ENCODE results near the gene CLDN14.

The CLDN14 gene

GRCh38 chr21:36429947-36430546 lies 49.9 kb downstream of the CLDN14 start:
- peak; percentile 55 for DNase-seq

DNA sequence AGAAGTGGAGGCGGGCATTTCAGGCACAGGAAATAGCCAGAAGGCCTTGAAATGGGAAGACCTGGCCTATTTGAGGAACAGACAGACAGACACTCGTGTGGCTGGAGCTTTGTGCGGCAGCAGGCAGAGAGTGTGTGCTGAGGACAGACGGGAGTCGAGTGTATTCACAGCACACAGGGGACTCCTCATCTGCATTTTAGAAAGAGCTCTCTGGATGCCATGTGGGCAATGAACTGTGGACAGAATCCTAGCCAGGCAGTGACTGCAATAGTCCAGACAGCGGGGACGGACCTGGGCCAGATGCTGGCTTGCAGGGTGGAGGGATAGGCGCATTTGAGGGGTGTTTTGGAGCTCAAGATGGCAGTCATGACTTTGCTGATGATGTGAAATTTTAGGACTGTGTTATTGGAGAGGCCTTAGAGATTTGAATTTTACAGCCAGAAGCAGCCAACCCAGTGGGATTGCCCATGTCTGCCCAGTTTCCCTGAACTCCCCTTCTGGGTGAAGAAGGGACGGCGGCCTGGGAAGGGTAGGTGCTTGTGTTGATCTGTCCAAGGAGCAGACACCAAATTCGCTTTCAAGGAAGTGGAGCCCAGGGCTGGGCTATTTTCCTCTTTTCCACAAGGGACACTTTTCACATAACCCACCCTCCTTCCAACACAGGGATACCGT lies 51.0 kb downstream of the CLDN14 start:
- DNase-seq: no peak

- DNase-seq: no peak
Measured at GRCh38 chr21:36427502-36427901, 52.4 kb downstream of the CLDN14 start.

DNA sequence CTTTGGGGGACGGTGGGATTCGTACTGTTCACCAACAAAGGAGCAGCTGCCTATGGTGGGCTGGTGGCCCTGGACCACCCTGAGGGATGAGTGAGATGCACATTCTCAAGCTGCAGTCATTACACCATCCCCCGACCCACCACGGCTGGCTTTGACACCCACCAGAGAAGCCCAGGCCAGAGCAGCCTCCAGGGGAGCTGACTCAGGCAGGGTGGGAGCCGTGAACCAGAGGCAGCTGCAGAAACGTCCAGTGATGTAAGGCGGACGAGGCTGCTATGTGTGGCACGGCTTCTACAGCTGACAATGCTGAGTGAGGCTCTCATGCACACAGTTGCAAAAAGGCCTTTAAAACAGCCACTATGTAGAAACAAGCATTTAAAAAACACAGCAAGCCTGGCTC lies 54.6 kb downstream of the CLDN14 start:
- no peak for DNase-seq

GRCh38 chr21:36424592-36424991 lies 55.3 kb downstream of the CLDN14 start:
- DNase-seq: no peak

DNA sequence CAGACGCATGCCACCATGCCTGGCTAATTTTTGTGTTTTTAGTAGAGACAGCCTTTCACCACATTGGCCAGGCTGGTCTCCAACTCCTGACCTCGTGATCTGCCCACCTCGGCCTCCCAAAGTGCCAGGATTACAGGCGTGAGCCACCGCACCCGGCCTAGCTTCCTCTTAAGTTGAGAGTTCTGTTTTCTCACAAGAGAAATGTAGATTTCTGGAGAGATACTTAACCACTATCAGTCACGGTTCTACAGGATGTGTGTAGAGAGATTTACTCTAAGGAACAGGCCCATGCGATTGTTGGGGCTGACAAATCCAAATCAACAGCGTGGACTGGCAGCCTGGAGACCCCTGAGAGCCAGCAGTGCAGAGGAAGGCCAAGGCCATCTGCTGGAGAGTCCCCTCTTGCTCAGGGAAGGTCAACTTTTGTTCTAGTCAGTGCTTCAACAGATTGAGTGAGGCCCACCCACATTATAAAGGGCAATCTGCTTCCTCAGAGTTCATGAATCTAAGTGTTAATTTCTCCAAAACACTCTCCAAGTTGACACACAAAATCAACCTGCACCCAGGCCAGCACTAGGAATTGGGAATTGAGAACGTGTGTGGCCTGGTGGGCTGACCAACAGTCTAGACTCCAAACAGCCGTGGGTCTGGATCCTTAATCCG lies 56.0 kb downstream of the CLDN14 start:
- DNase-seq: no peak

DNA sequence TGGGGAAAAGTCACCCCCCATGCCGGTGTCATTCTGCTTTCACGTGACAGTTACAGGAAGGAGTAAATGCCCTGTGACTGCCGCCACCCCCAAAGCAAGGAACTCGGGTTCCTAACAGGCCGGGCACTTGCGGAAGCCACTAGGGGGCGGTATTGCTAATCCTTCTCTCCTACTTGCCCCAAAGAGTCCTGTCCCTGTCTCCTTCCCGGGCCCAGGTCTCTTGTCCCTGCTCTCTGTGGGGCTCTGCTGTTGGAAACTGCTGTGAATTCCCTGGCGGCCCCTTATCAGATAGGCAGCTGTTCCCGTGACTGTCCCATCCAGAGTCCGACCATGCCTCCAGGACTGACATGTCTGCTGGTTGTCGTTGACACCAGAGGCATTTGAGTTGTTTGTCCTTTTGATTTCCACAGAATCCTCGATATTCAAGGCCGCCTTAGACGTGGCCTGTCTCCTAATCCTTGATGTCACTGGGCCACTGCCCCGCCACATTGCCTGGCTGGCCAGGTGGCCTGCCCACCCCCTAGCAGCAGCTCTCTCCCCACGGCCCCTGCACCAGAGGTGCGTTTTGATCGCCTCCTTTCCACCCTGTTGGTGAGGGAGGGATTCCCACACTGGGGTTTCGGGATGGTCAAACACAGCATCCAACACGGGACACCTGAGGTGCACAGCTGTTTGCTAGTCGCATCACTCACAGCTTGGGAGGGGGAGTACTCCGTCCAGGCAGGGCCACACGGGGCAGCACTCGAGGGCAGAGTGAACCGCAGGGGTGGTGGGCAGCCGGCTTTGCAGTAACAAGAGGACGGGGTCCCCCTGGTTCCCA lies 57.4 kb downstream of the CLDN14 start:
- DNase-seq: no peak

DNA sequence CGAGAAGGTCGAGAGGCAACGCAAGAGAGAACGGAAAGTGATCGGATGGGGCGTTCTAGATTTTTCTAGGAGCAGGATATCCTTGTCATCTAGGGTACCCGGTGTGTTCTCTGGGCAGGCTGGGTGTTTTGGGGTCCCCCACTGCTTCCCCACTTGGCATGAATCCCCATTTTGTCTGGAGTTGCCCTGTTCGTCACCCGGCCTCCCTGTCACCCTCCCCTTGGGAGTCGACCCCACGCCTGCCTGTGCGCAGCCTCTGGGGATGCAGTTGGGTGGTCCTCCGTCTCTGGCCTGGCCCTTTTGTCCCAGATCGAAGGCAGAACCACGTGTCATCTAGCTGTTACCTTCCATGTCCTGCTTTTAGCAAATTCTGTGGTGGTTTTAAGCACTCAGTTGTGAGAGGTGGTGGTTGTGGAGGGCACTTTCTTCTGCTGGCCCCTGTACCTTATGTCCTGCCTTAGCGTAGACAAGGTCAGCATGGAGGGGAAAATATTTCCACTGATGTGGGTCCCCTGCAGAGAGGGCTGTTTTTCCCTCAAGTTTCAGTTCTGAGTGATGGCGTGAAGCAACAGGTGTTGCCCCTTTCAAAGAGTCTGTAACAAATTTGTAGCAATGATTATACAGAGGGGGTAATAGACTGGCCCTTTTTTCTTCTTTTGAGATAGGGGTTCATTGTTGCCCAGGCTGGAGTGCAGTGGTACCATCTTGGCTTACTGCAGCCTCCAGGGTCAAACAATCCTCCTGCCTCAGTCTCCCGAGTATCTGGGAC lies 59.2 kb downstream of the CLDN14 start:
- DNase-seq: no peak

DNA sequence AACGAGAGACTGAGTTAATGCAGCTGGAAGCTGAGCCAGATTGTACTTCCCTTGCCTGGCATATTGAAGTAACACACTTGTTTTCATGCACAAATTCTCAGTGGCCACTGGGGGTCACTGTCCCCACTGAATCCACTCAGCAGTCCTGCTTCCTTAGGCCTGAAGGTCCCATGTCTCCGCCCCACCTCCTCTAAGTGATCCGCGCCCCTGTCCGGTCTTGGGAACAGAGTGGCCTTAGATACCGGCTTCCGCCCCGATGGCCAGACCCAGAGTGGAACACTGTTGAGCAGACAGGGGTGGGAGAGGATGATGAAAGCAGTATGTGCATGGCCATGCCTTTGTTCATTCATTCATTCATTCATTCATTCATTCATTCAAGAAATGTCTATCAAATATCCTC lies 59.9 kb downstream of the CLDN14 start:
- DNase-seq: peak; percentile 8

- DNase-seq: no peak
Measured at GRCh38 chr21:36419241-36419640, 60.7 kb downstream of the CLDN14 start.

GRCh38 chr21:36415375-36415774 lies 64.5 kb downstream of the CLDN14 start:
- no peak for DNase-seq

- no peak for DNase-seq
Measured at GRCh38 chr21:36412916-36413315, 67.0 kb downstream of the CLDN14 start.

- no peak for DNase-seq
Measured at GRCh38 chr21:36411301-36411700, 68.6 kb downstream of the CLDN14 start.
